SH-SY5Y (cell line): ENCODE measurements around the gene RAB15.

Experiments used
- GATA2 ChIP-seq: IDR thresholded peaks from 2 replicates; pipeline ENCODE4 v1.6.1; 2011; ENCODE audit warnings: mild to moderate bottlenecking, low read depth, low read length
- GATA3 ChIP-seq: IDR thresholded peaks from 2 replicates; pipeline ENCODE4 v1.6.1; 2011; ENCODE audit warnings: low read depth, mild to moderate bottlenecking, low read length, moderate library complexity

- TF ChIP-seq GATA2 (no peak), GATA3 (no peak)
Measured at GRCh38 chr14:64992328-64992885, 20.3 kb upstream of the RAB15 start.
